Measurements from ENCODE around the gene PLEKHG2.
A peak's percentile ranks its signal among the peaks of the same experiment; 100 is the strongest.
"Not testable (repeated sequence)": the region's sequence is repeated elsewhere in the genome, so short reads cannot be mapped to it uniquely, and the experiment has no call there.

Gene PLEKHG2

DNA sequence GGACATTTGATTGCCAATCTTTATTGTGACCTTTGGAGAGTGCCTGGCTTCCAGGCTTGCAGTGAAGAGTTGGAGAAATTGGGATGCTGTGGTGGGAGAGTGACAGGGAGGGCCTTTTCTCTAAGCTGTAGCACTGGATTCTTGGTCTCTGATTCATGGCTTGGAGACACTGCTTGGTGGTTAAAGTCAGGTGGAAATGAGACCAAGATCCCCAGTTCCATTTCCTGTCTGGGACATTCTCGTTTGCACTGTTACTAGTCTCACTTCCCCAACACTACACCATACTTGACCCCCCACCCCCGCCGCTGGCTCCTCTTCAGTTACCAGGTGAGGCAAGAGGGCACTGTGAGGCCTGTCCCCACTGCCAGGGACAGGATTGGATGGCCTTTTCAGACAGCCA is 35.8 kb downstream of the PLEKHG2 start:
- DNase-seq = no peak

DNA sequence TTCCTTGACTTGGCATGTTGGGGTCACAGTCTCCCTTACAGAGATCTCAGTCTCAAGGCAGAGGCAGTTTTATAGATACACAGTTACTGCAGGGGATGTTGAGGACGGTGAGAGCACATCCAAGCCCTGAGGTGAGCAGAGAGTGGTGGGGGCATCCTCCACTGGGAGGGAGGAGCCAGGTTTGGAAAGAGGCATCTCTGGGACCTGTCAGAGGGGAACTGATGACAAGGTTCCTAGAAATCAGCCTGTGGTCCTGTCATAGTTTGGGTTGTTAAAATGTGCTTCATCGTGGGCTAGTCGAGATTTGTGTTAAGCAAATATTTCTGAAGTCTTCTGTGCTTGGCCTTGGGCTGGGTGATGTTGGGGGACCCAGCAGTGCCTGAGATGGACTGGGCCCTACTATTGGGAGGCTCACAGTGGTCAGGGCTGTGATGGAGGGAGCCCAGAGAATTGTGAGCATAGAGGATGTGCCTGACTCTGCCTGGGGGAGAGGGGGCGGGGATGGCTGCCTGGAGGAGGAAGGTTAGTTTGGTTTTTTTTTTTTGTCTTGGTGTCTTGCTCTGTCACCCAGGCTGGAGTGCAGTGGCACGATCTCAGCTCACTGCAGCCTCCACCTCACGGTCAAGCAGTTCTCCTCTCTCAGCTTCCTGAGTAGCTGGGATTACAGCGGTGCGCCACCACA is 36.8 kb downstream of the PLEKHG2 start:
- no peak for DNase-seq

DNA sequence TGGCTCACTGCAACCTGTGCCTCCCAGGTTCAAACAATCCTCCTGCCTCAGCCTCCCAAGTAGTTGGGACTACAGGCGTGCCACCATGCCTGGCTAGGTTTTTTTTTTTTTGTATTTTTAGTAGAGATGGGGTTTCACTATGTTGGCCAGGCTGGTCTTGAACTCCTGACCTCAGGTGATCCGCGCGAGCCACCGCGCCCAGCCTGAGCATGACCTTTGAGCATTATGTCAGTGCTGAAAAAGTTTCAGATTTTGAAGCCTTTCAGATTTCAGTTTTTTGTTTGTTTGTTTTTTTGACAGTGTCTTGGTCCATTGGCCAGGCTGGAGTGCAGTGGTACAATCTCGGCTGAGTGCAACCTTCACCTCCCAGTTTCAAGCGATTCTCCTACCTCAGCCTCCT is 38.8 kb downstream of the PLEKHG2 start:
- DNase-seq = not testable (repeated sequence)

DNA sequence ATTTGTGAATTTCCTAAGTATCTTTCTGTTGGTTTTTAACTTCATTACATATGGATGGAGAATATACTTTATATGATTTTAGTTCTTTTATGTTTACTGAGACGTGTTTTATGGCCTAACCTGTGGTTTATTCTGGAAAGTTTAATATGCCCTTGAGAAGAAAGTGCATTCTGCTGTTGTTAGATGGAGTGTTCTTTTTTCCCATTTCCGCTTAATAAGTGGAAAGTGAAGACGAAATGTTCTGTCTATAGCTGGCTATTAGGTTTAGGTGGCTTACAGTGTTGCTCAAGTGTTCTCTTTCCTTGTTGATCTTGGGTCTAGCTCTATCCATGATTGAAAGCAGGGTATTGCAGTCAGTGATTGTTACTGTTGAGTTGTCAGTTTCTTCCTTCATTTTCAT is 50.9 kb downstream of the PLEKHG2 start:
- DNase-seq = no peak

DNA sequence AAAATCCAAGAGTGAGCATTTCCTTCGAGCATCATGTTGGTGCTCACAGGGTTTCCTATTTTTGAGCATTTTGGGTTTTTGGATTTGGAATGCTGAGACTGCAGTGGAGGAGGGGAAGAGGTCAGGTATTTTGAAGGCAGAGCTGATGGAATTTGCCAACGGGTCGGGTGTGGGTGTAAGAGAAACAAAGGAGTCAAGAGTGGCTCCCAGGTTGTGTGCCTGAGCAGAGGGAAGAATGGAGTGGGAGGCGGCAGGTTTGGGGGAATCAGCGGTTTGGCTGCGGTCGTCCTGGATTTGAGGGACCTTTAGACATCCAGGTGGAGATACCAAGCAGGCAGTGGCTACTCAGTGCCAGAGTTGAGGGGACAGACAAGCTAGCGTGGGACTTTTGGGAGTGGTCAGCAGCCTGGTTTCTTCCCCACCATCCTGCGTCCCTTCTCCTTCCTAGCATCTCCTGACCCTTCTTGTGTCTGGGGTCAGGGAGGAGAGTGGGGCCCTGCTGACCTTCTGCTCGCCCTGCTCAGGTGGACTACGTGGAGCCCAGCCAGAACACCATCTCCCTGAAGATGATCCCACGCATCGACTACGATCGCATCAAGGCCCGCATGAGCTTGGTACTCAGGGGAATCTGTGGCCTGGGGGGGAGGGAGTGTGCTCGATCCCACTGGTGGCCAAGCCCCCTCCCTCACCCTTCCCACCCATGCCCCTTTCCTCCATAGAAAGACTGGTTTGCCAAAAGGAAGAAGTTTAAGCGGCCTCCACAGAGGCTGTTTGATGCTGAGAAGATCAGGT is 53.7 kb downstream of the PLEKHG2 start:
- DNase-seq = no peak

DNA sequence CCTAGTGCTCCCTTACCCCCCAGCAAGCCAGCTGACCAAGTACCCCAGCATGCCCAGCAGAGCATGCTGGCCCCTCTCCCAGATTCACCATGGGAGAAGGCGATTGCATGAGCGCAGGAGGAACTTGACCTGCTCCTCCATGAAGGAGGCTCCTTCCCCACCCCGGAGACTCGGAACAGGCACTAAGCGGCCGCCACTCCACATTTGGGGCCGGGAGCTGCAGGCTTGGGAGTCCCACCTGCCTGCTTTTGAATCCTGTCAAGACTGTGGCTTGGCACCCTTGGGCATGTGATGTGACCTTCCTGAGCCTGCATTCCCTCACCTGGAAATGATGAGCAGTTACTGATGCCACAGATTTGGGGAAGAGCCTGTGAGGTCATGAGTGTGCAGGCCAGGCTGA is 55.5 kb downstream of the PLEKHG2 start:
- no peak for DNase-seq

DNA sequence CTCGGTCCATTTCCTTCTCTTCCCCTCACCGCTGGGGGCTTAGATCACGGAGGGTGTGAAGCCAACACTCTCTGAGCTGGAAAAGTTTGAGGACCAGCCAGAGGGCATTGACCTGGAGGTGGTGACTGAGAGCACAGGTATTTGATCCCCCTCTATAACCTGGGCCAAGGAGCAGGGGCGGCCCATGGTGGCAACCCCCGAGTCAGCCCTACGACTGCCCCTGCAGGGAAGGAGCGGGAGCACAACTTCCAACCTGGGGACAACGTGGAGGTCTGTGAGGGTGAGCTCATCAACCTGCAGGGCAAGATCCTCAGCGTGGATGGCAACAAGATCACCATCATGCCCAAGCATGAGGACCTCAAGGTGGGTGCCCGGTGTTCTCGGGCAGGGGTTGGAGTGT is 56.6 kb downstream of the PLEKHG2 start:
- no peak for DNase-seq

DNA sequence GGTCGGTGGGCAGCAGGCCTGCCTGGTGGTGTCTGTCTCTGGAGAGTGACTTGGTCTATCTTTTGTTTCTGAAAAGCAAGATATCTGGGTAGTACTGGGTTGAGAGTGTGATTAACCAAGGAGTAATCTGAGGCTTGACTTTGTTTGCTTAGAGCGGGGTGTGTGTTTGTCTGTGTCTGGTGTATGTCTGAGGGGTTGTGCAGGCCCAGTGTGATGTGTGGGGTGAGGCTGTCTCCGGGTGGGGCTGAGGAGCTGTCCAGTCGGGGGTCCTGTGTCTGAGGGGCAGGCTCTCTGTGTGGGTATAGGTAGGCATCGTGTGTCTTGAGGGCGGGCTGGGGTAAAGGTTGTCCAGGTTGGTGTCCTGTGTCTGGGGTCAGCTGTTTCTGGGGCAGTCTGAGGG is 57.1 kb downstream of the PLEKHG2 start:
- DNase-seq = no peak

DNA sequence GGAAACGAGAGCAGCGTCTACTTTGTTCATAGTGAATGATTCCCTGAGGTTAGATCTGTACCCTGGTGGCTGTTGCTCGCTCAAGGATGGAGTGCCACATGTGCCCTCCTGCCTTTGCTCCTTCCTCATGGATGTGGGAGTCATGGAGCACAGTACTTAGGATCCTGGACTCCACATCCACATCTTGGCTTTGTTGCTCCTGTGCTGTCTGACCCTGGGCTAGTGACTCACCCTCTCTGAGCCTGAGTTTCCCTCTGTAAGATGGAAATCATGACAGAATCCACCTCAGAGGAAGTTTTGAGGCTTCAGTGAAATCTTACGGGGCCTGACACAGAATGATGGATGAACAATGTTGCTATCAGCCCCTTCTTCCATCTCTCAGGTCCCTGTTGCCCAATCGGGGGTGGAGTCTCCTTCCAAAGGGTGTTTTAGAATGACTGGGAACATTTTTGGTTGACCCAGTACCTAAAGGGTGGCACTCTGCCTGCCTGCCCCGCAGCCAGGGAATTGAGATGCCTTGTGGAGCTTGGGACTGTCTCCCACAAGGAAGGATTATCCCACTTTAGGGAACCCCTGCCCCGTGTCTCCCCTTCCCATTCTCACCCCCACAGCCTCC is 58.4 kb downstream of the PLEKHG2 start:
- no peak for DNase-seq

DNA sequence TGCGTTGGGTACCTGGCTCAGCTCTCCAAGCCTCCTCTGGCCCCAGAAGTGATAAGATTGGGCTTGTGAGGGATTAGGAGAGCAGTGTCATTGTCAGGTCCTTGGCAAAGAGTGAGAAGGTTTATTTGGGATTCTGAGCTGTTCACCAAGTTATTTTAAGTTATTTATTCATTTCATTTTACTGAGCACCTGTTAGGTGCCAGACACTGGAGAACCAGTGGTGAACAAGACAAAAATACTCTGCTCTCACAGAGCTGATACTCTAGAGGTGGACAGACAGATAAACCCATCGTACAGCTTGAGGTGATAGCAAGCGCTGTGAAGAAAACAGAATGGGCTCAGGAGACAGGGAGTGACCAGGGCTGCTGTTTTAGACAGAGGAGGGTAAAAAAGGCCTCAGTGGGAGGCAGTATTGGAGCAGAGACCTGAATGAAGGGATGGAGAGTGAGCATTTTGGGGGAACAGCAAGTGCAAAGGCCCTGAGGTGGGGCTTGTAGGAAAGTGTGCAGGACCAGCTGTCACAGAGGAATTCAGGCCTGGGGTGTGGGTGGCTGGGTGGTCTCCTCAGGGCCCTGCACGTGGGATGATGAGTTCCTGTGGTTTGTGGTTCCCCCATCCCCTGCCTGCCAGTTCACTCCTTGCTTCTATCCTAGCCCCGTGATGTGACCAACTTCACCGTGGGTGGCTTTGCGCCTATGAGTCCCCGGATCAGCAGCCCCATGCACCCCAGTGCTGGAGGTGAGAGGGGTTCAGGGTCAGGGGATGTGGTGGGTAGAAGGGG is 59.5 kb downstream of the PLEKHG2 start:
- no peak for DNase-seq

DNA sequence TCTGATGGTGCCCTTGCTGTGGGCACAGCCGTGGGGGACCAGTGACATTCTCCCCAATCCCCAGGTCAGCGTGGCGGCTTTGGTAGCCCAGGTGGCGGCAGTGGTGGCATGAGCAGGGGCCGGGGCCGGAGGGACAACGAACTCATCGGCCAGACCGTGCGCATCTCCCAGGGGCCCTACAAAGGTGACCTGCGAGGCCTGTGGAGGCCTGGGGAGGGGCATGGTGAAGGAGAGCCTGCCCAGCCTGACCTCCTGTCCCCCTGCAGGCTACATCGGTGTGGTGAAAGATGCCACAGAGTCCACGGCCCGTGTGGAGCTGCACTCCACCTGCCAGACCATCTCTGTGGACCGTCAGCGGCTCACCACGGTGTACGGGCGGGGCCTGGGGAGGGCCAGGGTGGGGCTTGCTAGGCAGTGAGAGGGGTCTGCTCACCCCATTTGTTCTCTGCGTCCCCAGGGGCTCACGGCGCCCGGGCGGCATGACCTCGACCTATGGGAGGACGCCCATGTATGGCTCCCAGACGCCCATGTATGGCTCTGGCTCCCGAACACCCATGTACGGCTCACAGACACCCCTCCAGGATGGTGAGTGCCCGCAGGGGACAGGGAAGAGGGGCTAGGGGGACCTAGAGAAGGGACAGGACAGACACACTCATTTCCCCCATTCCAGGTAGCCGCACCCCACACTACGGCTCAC is 60.4 kb downstream of the PLEKHG2 start:
- DNase-seq = no peak

DNA sequence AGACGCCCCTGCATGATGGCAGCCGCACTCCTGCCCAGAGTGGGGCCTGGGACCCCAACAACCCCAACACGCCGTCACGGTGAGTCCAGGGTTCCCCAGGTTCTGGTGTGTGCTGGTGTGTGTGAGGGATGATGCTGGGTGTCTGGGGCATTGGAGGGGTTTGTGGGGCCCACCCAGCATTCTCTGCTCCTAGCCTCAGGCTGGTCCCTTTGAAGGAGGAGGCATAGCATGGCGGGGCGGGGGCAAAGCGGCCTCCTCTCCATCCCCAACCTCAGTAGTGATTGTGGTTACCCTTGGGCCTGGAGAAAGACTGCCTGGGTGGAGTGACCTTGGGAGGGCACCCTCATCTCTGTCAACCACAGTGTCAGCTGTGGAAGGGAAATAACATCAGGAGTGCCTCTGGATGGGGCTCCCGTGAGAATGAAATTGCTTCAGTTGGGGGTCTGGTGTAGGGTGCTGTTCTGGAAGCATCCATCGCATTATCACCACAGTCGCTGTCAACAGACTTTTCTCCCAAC is 61.0 kb downstream of the PLEKHG2 start:
- no peak for DNase-seq

DNA sequence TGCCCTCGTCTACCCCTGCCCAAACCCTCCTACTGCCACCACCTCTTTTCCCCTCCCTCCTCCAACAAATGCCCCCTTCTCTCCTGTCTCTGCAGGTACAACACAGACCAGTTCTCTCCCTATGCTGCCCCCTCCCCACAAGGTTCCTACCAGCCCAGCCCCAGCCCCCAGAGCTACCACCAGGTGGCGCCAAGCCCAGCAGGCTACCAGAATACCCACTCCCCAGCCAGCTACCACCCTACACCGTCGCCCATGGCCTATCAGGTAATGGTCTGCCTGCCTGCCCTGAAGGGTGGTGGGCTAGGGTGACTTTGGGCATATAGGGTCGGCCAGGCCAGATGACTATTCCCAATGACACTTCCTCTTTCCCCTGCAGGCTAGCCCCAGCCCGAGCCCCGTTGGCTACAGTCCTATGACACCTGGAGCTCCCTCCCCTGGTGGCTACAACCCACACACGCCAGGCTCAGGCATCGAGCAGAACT is 61.7 kb downstream of the PLEKHG2 start:
- peak; percentile 69 for DNase-seq

DNA sequence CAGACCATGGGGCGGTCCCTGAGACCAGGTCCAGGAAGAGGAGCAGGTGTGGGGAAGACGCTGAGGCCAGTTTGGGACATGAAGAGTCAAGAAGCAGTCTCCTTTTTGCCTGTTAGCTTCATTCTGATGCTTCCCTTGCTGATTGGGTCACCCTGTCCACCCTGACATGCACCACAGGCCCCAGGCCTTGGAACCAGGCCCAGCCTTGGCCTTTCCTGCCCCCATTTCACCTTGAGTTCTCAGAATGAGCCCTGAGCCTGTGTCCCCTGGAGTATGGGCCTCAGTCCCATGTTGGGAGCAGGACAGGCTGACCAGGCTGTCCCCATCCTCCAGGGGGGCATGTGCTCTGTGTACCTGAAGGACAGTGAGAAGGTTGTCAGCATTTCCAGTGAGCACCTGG is 63.3 kb downstream of the PLEKHG2 start:
- no peak for DNase-seq
